ENCODE data around the gene KCNQ5. TPM values are rescaled to one million over a fixed set of nuclear protein-coding genes. Genes with fewer than 3 reads are reported as not detected.

The KCNQ5 gene
- total and polyA plus RNA-seq, 2 of the 8 experiments (the other 6 are each of a cell fraction or from before 2014, with no cell fraction given), result 0.83 to 1.2 TPM

- TF ChIP-seq CHD7 (IDR thresholded peaks at IDR 0.05; ENCODE audit: insufficient replicate concordance, low read length), result no peak
- no peak for TF ChIP-seq SP1 (IDR thresholded peaks at IDR 0.05; ENCODE audit: low read depth, low read length)
- TF ChIP-seq TAF1 (IDR thresholded peaks at IDR 0.05; ENCODE audit: low read depth, low read length), result no peak
- no peak for TF ChIP-seq SP2 (IDR thresholded peaks at IDR 0.05; ENCODE audit: low read length)
- TF ChIP-seq MAX (IDR thresholded peaks at IDR 0.05), result peak; percentile 3; the same call in 1 of the 2 replicates
- TF ChIP-seq CEBPB (IDR thresholded peaks at IDR 0.05; ENCODE audit: low read depth, low read length), result no peak
- TF ChIP-seq RNF2 (IDR thresholded peaks at IDR 0.05; ENCODE audit: borderline replicate concordance, low read depth, low read length, missing control alignments, poor library complexity, severe bottlenecking), result no peak
- no peak for TF ChIP-seq SIX5 (IDR thresholded peaks at IDR 0.05; ENCODE audit: low read depth, low read length)
- no peak for TF ChIP-seq CBX5 (IDR thresholded peaks at IDR 0.05; ENCODE audit: low read depth, low read length)
- no peak for TF ChIP-seq BRCA1 (IDR thresholded peaks at IDR 0.05; ENCODE audit: low read depth, low read length)
Observed at GRCh38 chr6:72622094-72622940, 453 bp downstream of the KCNQ5 start (continued).

Data from H1 (cell line).